Right hindlimb (tissue), 1 donor: ENCODE data around the gene KAT2B.
"Not testable (repeated sequence)": the region's sequence is repeated elsewhere in the genome, so short reads cannot be mapped to it uniquely, and the experiment has no call there.

Source experiments
- DNase-seq: peaks from one replicate; pipeline ENCODE4 v3.0.0-alpha.2; 2018

The KAT2B gene

GRCh38 chr3:20042331-20042730 lies 2.1 kb downstream of the KAT2B start:
- no peak for DNase-seq

- no peak for DNase-seq
Observed at GRCh38 chr3:20043396-20043795, 3.1 kb downstream of the KAT2B start.

- no peak for DNase-seq
Observed at GRCh38 chr3:20043825-20044224, 3.6 kb downstream of the KAT2B start.

GRCh38 chr3:20045141-20045540 lies 4.9 kb downstream of the KAT2B start:
- DNase-seq = not testable (repeated sequence)

GRCh38 chr3:20046556-20046955 lies 6.3 kb downstream of the KAT2B start:
- no peak for DNase-seq

- no peak for DNase-seq
Observed at GRCh38 chr3:20047341-20047779, 7.1 kb downstream of the KAT2B start.

GRCh38 chr3:20047976-20048883 lies 8.0 kb downstream of the KAT2B start:
- DNase-seq = no peak

GRCh38 chr3:20051123-20051806 lies 11.0 kb downstream of the KAT2B start:
- DNase-seq = no peak

- DNase-seq = no peak
Observed at GRCh38 chr3:20052851-20053250, 12.6 kb downstream of the KAT2B start.

- no peak for DNase-seq
Observed at GRCh38 chr3:20054549-20054987, 14.3 kb downstream of the KAT2B start.

- DNase-seq = no peak
Observed at GRCh38 chr3:20055020-20055775, 15.0 kb downstream of the KAT2B start.

GRCh38 chr3:20055842-20056241 lies 15.6 kb downstream of the KAT2B start:
- DNase-seq = no peak

- DNase-seq = no peak
Observed at GRCh38 chr3:20056725-20057611, 16.7 kb downstream of the KAT2B start.

- no peak for DNase-seq
Observed at GRCh38 chr3:20057612-20058180, 17.4 kb downstream of the KAT2B start.

GRCh38 chr3:20059929-20060328 lies 19.7 kb downstream of the KAT2B start:
- no peak for DNase-seq

- DNase-seq = no peak
Observed at GRCh38 chr3:20060974-20061685, 20.9 kb downstream of the KAT2B start.

- no peak for DNase-seq
Observed at GRCh38 chr3:20062996-20063395, 22.8 kb downstream of the KAT2B start.

GRCh38 chr3:20064387-20064786 lies 24.1 kb downstream of the KAT2B start:
- DNase-seq = no peak

GRCh38 chr3:20064796-20065564 lies 24.7 kb downstream of the KAT2B start:
- no peak for DNase-seq

GRCh38 chr3:20066079-20066478 lies 25.8 kb downstream of the KAT2B start:
- DNase-seq = no peak
